ENCODE data around the gene NFATC3.
A peak's percentile ranks its signal among the peaks of the same experiment; 100 is the strongest.

DNA sequence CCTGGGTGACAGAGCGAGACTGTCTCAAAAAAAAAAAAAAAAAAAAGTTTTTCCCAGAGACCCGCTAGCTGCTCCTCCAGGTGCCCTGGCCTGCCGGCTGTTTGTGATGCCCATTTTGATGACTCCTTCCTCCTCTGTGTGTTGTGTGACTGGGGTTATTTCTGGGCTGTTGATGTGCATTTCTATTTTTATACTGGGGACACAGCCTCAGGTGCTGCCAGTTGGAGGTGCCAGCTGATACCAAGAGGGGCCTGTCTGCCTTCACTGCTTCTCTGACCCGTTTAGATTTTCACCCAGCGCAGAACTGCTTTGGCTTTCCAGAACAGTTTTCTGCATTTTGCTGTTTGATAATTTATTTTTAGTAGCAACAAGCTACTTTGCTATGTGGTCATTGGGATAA, 166.7 kb downstream of the NFATC3 start:
- TF ChIP-seq, protein P1, sequence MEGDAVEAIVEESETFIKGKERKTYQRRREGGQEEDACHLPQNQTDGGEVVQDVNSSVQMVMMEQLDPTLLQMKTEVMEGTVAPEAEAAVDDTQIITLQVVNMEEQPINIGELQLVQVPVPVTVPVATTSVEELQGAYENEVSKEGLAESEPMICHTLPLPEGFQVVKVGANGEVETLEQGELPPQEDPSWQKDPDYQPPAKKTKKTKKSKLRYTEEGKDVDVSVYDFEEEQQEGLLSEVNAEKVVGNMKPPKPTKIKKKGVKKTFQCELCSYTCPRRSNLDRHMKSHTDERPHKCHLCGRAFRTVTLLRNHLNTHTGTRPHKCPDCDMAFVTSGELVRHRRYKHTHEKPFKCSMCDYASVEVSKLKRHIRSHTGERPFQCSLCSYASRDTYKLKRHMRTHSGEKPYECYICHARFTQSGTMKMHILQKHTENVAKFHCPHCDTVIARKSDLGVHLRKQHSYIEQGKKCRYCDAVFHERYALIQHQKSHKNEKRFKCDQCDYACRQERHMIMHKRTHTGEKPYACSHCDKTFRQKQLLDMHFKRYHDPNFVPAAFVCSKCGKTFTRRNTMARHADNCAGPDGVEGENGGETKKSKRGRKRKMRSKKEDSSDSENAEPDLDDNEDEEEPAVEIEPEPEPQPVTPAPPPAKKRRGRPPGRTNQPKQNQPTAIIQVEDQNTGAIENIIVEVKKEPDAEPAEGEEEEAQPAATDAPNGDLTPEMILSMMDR (IDR thresholded peaks at IDR 0.05), result no peak
- TF ChIP-seq POLR2A (IDR thresholded peaks at IDR 0.05), result peak; percentile 31 to 51

Data from heart left ventricle (tissue), 13 donors.